GM12874 (cell line): ENCODE data around the gene SPACA4.

Experiments used
- TF ChIP-seq, protein P1 (sequence below): IDR thresholded peaks from 2 replicates; pipeline ENCODE4 v1.5.1; 2011; ENCODE audit warnings: low read depth, mild to moderate bottlenecking, control low read depth, low read length, moderate library complexity; ENCODE audit not compliant: insufficient read depth

Gene SPACA4

DNA sequence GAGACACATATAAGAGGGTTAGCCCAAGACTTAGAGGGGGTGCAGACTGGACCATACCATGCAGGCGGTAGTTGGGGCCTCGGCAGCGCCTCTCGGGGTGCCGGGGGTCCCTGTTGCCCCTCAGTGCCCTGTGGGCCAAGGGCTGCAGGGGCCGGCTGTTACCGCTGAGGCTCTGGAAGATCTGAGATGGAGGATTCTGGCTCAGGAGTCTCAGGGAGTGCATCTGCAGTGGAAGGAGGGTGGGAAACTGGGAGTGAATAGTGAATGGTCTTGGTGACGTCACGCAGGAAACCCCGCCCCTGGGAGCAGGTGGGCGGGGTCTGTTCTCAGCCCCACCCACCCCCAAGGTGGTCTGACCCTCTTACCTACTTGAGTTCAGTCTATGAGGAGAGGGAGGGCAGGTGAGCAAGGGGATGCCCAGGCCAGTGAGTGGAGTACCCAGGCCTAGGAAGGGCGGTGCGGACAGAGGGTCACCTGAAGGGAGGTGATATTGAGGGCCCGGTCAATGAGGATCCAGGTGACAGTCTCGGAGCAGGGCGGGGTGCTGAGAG, 32.4 kb downstream of the SPACA4 start:
- TF ChIP-seq, protein P1, sequence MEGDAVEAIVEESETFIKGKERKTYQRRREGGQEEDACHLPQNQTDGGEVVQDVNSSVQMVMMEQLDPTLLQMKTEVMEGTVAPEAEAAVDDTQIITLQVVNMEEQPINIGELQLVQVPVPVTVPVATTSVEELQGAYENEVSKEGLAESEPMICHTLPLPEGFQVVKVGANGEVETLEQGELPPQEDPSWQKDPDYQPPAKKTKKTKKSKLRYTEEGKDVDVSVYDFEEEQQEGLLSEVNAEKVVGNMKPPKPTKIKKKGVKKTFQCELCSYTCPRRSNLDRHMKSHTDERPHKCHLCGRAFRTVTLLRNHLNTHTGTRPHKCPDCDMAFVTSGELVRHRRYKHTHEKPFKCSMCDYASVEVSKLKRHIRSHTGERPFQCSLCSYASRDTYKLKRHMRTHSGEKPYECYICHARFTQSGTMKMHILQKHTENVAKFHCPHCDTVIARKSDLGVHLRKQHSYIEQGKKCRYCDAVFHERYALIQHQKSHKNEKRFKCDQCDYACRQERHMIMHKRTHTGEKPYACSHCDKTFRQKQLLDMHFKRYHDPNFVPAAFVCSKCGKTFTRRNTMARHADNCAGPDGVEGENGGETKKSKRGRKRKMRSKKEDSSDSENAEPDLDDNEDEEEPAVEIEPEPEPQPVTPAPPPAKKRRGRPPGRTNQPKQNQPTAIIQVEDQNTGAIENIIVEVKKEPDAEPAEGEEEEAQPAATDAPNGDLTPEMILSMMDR, result no peak

DNA sequence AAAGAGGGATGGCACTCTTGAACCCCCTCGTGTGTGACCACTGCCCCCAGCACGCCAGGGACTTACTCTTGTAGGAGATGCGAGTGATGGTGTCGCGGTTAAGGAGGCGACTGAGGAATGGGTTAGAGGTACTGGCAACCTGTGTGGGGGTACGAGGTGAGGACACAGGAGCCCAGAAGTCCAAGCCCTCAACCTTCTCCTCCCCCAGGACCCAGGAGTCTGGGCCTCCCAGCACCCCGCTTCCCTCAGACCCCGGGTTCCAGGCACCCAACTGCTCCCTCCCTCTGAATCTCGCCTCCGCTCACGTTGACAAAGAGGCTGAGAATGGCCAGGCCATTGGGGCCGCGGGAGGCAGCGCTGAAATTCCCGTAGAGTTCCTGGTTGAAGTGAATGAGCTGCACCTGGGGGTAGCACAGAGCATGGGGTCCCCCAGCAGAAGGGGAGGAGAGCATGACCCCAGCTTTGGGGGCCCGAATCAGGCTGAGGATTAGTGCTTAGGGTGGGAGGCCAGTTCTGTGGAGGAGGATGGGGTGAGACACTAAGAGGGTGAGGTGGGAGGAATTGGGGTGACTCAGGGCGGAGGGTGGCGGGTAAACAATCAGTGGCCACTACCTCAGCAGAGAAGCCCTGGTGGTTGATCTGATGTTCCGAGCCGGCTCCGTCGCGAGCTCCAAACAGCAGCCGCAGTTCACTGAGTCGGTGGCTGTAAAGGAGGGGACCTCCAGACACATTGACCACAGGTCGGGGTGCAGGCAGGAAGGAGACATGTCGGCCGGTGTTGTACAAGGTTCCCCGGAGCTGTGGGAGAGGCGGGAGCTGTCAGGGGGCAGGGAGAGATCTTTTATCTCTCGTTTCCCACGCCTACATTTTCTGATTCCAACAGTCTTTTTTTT, 33.2 kb downstream of the SPACA4 start:
- TF ChIP-seq, protein P1, result no peak

DNA sequence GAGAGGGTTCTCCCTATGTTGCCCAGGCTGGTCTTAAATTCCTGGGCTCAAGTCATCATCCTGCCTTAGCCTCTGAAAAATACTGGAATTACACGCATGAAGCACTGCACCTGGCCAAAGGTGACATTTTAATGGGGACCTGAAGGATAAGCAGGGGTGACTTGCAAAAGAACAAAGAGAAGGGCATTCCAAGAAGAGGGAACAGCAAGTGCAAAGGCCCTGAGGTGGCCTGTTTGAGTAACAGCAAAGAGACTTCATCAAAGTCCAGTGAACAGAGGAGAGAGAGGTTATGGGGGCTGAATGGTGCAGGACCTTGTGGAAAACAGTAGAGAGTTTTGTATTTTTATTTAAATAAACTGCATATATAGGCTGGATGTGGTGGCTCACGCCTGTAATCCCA, 35.3 kb downstream of the SPACA4 start:
- TF ChIP-seq, protein P1, result no peak

DNA sequence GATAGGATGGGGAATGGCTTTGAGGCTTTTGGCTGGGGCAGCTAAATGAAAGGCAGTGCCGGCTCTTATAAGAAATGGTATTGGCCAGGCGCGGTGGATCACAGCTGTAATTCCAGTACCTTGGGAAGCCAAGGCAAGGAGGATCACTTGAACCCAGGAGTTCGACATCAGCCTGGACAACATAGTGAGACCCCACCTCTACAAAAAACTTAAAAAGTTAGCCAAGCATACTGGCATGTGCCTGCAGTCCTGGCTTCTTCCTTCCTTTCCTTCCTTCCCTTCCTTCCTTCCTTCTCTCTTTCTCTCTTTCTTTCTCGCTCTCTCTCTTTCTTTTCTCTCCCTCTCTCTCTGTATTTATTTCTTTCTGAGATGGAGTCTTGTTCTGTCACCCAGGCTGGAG, 36.3 kb downstream of the SPACA4 start:
- TF ChIP-seq, protein P1, result no peak

DNA sequence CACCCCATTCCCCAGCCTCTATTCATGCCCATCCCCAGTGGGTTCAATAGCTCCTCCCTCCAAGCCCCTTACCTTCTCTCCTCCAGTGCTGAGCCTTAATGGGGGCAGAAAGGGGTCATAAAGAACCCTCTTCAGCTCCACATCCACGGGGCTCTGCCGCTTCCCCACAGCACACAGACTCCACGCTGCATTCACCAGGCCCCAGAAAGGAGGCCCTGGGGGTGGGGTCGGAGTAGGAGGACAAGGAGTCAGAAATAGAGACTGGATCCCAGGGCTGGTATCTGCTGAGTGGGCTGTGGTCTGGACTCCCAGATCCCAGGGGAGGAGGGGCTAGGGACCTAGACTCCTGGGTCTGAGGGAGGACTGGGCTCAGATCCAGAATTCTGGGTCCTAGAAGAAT, 37.8 kb downstream of the SPACA4 start:
- TF ChIP-seq, protein P1, result no peak

DNA sequence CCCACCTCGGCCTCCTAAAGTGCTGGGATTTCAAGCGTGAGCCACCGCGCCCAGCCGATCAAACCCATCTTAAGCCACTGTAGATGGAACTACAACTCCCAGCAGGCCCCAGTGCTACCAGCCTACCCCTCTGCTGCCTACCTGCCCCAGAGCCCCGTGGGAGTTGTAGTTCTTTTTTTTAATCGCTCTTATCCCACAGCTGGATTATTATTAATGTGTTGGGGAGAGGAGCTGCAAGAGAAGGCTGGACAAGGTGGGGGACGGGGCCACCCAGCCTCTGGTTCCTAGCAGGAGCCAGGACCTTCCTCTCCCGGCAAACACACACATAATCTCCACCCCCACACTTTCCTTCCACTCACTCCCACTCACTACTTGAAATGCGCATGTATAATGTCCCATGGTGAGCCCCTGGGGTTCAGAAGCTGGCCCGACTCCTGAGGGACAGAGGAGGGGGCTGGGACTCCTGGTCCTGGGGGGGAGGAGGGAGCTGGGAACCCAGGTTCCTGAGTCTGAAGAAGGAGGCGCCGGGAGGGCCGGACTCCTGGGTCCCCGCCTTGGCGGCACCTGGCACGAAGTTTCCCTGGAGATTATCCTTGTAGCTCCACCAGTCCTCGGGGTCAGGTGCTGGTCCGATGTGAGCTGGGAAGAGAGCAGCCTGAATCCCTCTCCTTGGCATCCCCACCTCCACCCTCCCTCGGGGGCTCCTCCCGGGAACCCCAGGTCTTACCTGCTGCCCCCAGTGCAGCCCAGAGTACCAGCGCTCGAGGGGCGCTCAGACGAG, 38.5 kb downstream of the SPACA4 start:
- TF ChIP-seq, protein P1, result no peak

DNA sequence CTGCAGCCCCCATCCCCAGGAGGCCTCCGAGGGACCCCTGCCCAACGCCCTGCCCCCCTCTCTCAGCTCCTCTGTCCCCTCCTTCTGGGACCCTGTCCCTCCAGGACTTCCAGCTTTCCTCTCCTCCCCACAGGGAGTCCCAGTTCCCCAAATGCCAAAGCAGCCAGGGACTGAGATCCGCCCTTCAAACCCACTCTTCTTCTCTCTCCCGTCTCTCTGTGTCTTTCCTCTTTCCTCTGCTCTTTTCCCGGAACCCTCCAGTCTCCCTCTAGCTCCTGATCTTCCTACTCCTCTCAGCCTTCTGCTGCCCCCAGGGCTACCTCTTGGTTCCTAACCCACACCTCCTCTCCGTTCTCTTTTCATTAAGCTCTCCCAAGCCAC, 39.1 kb downstream of the SPACA4 start:
- TF ChIP-seq, protein P1, result no peak
